ENCODE results near the gene INTS1.

The INTS1 gene

DNA sequence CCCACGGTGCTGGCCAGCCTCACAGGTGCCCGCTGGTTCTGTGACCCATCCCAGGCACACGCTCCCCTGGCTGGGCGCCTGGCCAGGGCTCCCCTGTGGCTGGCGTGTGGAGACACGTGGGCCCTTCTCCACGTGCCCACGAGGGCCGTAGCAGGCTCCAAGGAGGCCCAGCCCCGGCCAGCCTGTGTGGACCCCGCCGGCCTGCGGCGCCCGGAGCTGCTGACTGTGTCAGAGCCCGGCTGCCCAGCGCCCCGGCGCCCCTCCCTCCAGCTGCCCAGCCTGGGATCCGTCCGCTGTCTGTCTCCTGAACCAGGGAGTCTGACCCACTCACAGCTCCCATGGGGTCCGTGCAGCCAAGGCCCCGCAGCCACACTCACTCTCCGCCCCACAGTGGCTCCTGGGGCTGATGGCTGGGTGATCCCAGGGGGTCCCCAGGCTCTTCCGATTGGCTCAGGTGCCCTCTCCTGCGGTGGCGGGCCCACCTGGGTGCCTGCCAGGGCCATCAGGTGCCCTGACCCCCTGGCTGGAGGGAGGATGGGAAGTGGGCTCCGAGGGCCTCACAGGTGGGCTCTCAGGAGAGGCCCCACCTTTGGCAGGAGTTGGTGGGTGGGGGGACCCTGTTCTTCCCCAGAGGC, 42.2 kb upstream of the INTS1 start:
- DNase-seq (ENCODE audit: extremely low spot score): no peak
- ChIA-PET CTCF (interaction anchor here (0.6 kb wide), 1 partner anchor 70 kb away, joined by 3 read pairs; no protein-coding TSS in a partner anchor), POLR2A (no interaction called here)
- no peak for TF ChIP-seq ZNF384 (IDR thresholded peaks at IDR 0.05)
- TF ChIP-seq FOXA1 (IDR thresholded peaks at IDR 0.05): no peak
- no peak for TF ChIP-seq BHLHE40 (IDR thresholded peaks at IDR 0.05; ENCODE audit: borderline replicate concordance)
- no peak for TF ChIP-seq L3MBTL2 (conservative IDR thresholded peaks at IDR 0.05)
- TF ChIP-seq FOXM1 (IDR thresholded peaks at IDR 0.05; ENCODE audit: borderline replicate concordance): no peak
- TF ChIP-seq TARDBP (IDR thresholded peaks at IDR 0.05): no peak
- TF ChIP-seq NFRKB (IDR thresholded peaks at IDR 0.05): no peak
- TF ChIP-seq ARNT (IDR thresholded peaks at IDR 0.05): no peak
- no peak for TF ChIP-seq SUZ12 (IDR thresholded peaks at IDR 0.05)

DNA sequence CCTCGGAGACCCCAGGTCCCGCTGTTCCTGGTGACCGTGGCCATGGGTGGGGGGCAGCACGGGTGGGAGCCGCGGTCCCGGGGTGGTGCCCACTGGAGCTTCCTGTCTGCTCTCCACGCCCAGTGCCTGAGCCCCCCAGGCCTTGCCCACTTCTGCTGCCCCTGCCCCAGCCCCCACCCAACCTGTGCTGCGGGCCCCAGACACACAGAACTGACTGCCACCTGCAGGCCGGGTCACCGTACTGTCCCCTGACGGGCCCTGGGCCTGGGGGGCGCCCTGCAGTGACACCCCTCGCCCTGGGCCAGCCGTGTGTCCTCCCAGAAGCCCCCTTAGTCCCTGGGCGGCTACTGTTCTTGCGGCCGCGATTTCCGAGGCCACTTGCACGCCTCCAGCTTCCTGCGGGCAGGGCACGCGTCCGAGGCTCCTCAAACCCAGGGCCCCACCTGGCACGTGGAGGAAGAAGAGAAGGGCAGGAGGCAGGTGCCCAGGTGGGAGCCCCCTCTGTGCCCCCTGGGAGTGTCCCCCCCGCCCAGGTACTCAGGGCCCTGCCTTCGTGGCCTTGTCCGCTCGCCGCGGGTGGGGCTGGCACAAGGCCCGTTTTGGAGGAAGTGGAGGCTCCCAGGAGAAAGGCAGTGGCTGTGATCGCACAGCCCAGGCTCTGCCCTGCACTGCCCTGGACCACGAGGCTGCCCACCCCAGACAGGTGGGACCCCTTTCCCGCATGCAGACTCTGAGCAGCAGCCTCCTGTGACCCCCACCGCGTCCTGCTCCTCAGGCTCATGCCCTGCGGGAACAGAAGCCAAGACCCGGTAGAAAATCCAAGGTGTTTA, 41.4 kb upstream of the INTS1 start:
- ChIA-PET CTCF (no interaction called here), POLR2A (no interaction called here)
- TF ChIP-seq L3MBTL2 (conservative IDR thresholded peaks at IDR 0.05): no peak
- no peak for TF ChIP-seq HDGF (IDR thresholded peaks at IDR 0.05; ENCODE audit: borderline replicate concordance)
- TF ChIP-seq FOXK2 (IDR thresholded peaks at IDR 0.05): no peak
- no peak for TF ChIP-seq BHLHE40 (IDR thresholded peaks at IDR 0.05; ENCODE audit: borderline replicate concordance)
- TF ChIP-seq SUZ12 (IDR thresholded peaks at IDR 0.05): no peak
- TF ChIP-seq ZNF384 (IDR thresholded peaks at IDR 0.05): no peak
- no peak for TF ChIP-seq FOXA1 (IDR thresholded peaks at IDR 0.05)
- no peak for TF ChIP-seq TARDBP (IDR thresholded peaks at IDR 0.05)
- TF ChIP-seq ELF4 (IDR thresholded peaks at IDR 0.05): no peak
- no peak for TF ChIP-seq NFRKB (IDR thresholded peaks at IDR 0.05)
- TF ChIP-seq, protein P1, sequence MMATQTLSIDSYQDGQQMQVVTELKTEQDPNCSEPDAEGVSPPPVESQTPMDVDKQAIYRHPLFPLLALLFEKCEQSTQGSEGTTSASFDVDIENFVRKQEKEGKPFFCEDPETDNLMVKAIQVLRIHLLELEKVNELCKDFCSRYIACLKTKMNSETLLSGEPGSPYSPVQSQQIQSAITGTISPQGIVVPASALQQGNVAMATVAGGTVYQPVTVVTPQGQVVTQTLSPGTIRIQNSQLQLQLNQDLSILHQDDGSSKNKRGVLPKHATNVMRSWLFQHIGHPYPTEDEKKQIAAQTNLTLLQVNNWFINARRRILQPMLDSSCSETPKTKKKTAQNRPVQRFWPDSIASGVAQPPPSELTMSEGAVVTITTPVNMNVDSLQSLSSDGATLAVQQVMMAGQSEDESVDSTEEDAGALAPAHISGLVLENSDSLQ (IDR thresholded peaks at IDR 0.05): no peak
- no peak for DNase-seq (ENCODE audit: extremely low spot score)

DNA sequence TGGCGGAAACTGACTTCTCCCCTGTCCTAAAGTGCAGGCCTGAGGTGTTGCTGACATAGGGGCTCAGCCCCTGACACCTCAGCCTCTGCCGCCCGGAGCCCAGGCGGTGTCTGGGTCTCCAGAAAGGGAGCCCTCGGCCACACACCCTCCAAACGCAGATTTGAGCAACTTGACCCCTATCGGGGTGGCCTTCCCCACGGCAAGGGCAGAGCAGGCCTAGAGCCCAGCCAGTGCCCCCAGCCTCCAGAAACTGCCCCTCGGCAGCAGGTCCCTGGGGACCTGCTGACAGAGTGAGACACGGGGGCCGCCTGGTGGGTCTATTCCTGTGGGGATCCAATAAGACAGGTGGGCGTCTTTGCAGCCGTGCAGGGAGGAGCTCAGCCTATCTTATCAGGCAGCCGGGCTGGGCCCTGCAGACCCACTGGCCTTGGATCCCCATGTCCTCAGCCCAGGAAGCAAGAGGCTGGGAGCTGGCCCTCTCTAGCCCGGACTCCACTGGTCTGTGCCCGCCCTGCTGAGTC, 40.8 kb upstream of the INTS1 start:
- no peak for DNase-seq (ENCODE audit: extremely low spot score)
- ChIA-PET CTCF (no interaction called here), POLR2A (no interaction called here)
- TF ChIP-seq HDGF (IDR thresholded peaks at IDR 0.05; ENCODE audit: borderline replicate concordance) (no peak), ZNF384 (IDR thresholded peaks at IDR 0.05) (no peak), SP1 (IDR thresholded peaks at IDR 0.05) (no peak), LEF1 (IDR thresholded peaks at IDR 0.05; ENCODE audit: borderline replicate concordance) (no peak), NFRKB (IDR thresholded peaks at IDR 0.05) (no peak), SUZ12 (IDR thresholded peaks at IDR 0.05) (no peak), CTBP1 (IDR thresholded peaks at IDR 0.05; ENCODE audit: borderline replicate concordance) (no peak), FOXA1 (IDR thresholded peaks at IDR 0.05) (no peak), FOXK2 (IDR thresholded peaks at IDR 0.05) (no peak), ELF4 (IDR thresholded peaks at IDR 0.05) (no peak), ARNT (IDR thresholded peaks at IDR 0.05) (no peak), L3MBTL2 (conservative IDR thresholded peaks at IDR 0.05) (no peak), TARDBP (IDR thresholded peaks at IDR 0.05) (no peak), FOXM1 (IDR thresholded peaks at IDR 0.05; ENCODE audit: borderline replicate concordance) (no peak), BHLHE40 (IDR thresholded peaks at IDR 0.05; ENCODE audit: borderline replicate concordance) (no peak)
- TF ChIP-seq, protein P1 (IDR thresholded peaks at IDR 0.05): no peak

DNA sequence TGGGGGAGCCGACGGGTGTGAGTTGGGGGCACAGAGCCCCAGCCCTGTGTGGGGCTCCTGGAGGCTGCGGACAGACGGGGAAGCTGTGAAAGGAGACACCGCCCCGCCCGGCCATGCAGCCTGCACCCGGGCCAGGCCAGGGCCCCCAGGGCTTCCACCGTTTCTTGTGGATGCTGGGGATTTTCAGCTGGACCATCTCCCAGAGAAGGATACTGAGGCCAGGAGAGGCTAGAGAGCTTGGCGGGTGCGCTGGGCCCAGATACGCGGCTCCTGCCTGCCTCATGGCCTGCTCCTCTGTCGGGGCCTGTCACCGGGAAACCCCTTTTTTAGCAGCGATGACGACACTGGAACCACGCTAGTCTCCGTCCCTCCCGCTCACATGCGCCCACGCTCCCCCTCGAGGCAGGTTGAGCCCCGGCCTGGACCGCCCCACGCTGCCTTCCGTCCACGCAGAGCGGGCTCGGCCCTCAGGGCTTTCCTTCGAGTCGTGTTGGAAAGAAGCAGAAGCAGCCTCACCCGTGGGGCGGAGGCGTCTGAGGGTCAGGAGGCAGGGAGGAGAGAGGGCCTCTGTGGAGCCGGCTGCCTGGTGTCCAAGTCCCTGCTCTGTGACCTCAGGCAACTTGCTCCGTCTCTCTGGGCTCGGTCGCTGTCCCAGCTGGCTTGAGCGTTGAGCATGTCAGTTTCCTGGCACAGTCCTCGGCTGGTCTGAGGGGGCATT, 40.1 kb upstream of the INTS1 start:
- ChIA-PET POLR2A (interaction anchor here (0.9 to 1.1 kb wide), 2 partner anchors 11 to 36 kb away, joined by 4 to 5 read pairs; partner anchors contain the start of gene TMEM184A), CTCF (no interaction called here)
- TF ChIP-seq FOXM1 (IDR thresholded peaks at IDR 0.05; ENCODE audit: borderline replicate concordance) (no peak), FOXK2 (IDR thresholded peaks at IDR 0.05) (no peak), TARDBP (IDR thresholded peaks at IDR 0.05) (no peak), LEF1 (IDR thresholded peaks at IDR 0.05; ENCODE audit: borderline replicate concordance) (no peak), ELF4 (IDR thresholded peaks at IDR 0.05) (no peak), L3MBTL2 (conservative IDR thresholded peaks at IDR 0.05) (no peak), SUZ12 (IDR thresholded peaks at IDR 0.05) (no peak), BHLHE40 (IDR thresholded peaks at IDR 0.05; ENCODE audit: borderline replicate concordance) (no peak), NFRKB (IDR thresholded peaks at IDR 0.05) (no peak), HDGF (IDR thresholded peaks at IDR 0.05; ENCODE audit: borderline replicate concordance) (no peak), FOXA1 (IDR thresholded peaks at IDR 0.05) (no peak), ZNF384 (IDR thresholded peaks at IDR 0.05) (no peak), SP1 (IDR thresholded peaks at IDR 0.05) (no peak), CTBP1 (IDR thresholded peaks at IDR 0.05; ENCODE audit: borderline replicate concordance) (no peak), ARNT (IDR thresholded peaks at IDR 0.05) (no peak)
- TF ChIP-seq, protein P1 (IDR thresholded peaks at IDR 0.05): no peak
- no peak for DNase-seq (ENCODE audit: extremely low spot score)

DNA sequence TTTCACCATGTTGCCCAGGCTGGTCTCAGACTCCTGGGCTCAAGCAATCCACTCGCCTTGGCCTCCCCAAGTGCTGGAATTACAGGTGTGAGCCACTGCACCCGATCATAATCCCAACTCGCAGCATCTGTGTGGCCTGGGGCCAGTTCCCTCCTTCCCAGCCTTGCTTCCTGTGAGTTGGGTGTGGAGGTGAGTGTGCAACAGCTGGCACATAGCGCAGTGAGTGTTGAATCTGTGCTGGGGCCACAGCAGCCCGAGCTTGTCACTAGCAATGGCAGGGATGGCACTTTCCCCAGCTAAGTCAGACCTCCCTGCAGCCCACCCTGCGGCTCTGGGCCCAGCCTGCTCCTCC, 39.6 kb upstream of the INTS1 start:
- CTCF ChIA-PET: no interaction called here
- no peak for DNase-seq (ENCODE audit: extremely low spot score)
- POLR2A ChIA-PET: interaction anchor here (0.9 to 1.1 kb wide), 2 partner anchors 11 to 35 kb away, joined by 4 to 5 read pairs; partner anchors contain the start of gene TMEM184A
- no peak for TF ChIP-seq NFRKB (IDR thresholded peaks at IDR 0.05)
- TF ChIP-seq TARDBP (IDR thresholded peaks at IDR 0.05): no peak
- TF ChIP-seq LEF1 (IDR thresholded peaks at IDR 0.05; ENCODE audit: borderline replicate concordance): no peak
- TF ChIP-seq FOXM1 (IDR thresholded peaks at IDR 0.05; ENCODE audit: borderline replicate concordance): no peak
- TF ChIP-seq FOXA1 (IDR thresholded peaks at IDR 0.05): no peak
- no peak for TF ChIP-seq ZNF384 (IDR thresholded peaks at IDR 0.05)
- TF ChIP-seq CTBP1 (IDR thresholded peaks at IDR 0.05; ENCODE audit: borderline replicate concordance): no peak
- no peak for TF ChIP-seq ELF4 (IDR thresholded peaks at IDR 0.05)
